Right lobe of liver (tissue), 6 donors: ENCODE data around the gene ERCC6L. TPM values are rescaled to one million over a fixed set of nuclear protein-coding genes. Genes with fewer than 3 reads are reported as not detected.

ENCODE experiments used
- ATAC-seq, 4 donors: fragments of 200-7000 bp; cut with Tn5 transposase; one replicate each; pipeline ENCODE4 v1.9.1; 2020; ENCODE audit warnings: mild to moderate bottlenecking in 4 of 4, moderate library complexity in 4 of 4
- DNase-seq, 3 donors: peaks; one replicate each; pipeline ENCODE4 v3.0.0-alpha.2; 2020
- H3K27ac ChIP-seq, 3 donors: fragments of 200-600 bp; one replicate each; pipeline ENCODE4 v1.8.0; 2022
- H3K27me3 ChIP-seq, 2 donors: fragments of 200-600 bp; one replicate each; pipeline ENCODE4 v1.8.0; 2022
- H3K36me3 ChIP-seq, 4 donors: fragments of 200-600 bp; sonication (generic) in 1 of 4; one replicate each; pipeline versions ENCODE4 v1.5.1 to v1.8.0; 2017 to 2022; ENCODE audit warnings: control low read depth in 1 of 4
- H3K4me1 ChIP-seq, 4 donors: fragments of 200-600 bp; sonication (generic) in 1 of 4; one replicate each; pipeline versions ENCODE4 v1.5.1 to v1.8.0; 2017 to 2022; ENCODE audit warnings: control low read depth in 1 of 4
- H3K4me3 ChIP-seq, 3 donors: fragments of 200-600 bp; one replicate each; pipeline ENCODE4 v1.8.0; 2022
- H3K9me3 ChIP-seq, 4 donors: fragments of 200-600 bp; sonication (generic) in 1 of 4; one replicate each; pipeline versions ENCODE4 v1.5.1 to v1.8.0; 2017 to 2022; ENCODE audit warnings: control low read depth in 1 of 4
- CTCF ChIP-seq, 4 donors: fragments of 200-600 bp in 3 of 4; fragments of 450-650 bp in 1 of 4; IDR thresholded peaks; one replicate each; pipeline versions ENCODE4 v1.5.1 to v1.8.0; 2016 to 2022; ENCODE audit warnings: antibody characterized with exemption in 4 of 4, mild to moderate bottlenecking in 2 of 4
- POLR2A ChIP-seq: fragments of 450-650 bp; IDR thresholded peaks from one replicate; pipeline ENCODE4 v1.6.1; 2017; ENCODE audit warnings: antibody characterized with exemption, mild to moderate bottlenecking
- WGBS: methylation state at CpG from one replicate; pipeline ENCODE4 v1.1.6; 2018; ENCODE audit warnings: low coverage, low lambda C conversion rate; ENCODE audit not compliant: insufficient coverage; ENCODE audit errors: missing lambda C conversion rate; 5-methylcytosine and 5-hydroxymethylcytosine counted together
- intact Hi-C, 2 donors: fragments of 100-400 bp; cut with DNase I; formaldehyde crosslinking; loops; one replicate each; pipeline versions ENCODE4 v1.11.2 to v1.14.1; 2022
- total RNA-seq, 6 experiments: library from RNA; depleted of rRNA in 2 of 6; stranded (reverse); fragments of >200 nt in 2 of 6; fragmentation: NEBNext Ultra II Directional in 3 of 6; extraction: Animal tissue kit (Norgen Biotek cat#: 25700) in 3 of 6; gene quantifications; one replicate each; pipeline versions ENCODE4 v1.1.0 to v1.2.4, GENCODE V29; 2016 to 2023
- donor health status: DM: no; HTN: yes; CAD: no.
- donor health status: DM: no; HTN: no; CAD: no.
- donor health status: DM: no; HTN: no; CAD: no.
- donor health status: DM: no; HTN: yes; CAD: no.
- donor health status: DM: no; HTN: yes; CAD: no.

Gene ERCC6L
- total RNA-seq, 6 experiments from 2014 or later = 0.09 to 0.62 (median 0.30) TPM; not detected in 2

- no peaks in the 10 kb centered on the region for H3K4me1 ChIP-seq
- ATAC-seq (no peak), DNase-seq (no peak)
- no peaks in the 10 kb centered on the region for H3K27me3 ChIP-seq
- 85% methylated on average over 3 of the region's 4 CpGs for WGBS
- no peak overlapping the region for H3K27ac ChIP-seq
- TF ChIP-seq CTCF (IDR thresholded peaks at IDR 0.05) = no peak
- no peak for TF ChIP-seq POLR2A
- intact Hi-C loops = no loop called here
- H3K4me3 ChIP-seq = no peak overlapping the region
- peaks cover 0 to 4% (median 0%) of the 10 kb centered on the region in 4 donors for H3K36me3 ChIP-seq
- H3K9me3 ChIP-seq = no peaks in the 10 kb centered on the region
Measured at GRCh38 chrX:72208126-72208800, 30.6 kb downstream of the ERCC6L start.

GRCh38 chrX:72207366-72207765 is 31.5 kb downstream of the ERCC6L start:
- no peak for TF ChIP-seq CTCF (IDR thresholded peaks at IDR 0.05)
- no peak for TF ChIP-seq POLR2A
- no peaks in the 10 kb centered on the region for H3K27me3 ChIP-seq
- ATAC-seq (no peak), DNase-seq (no peak)
- no peaks in the 10 kb centered on the region for H3K4me1 ChIP-seq
- H3K36me3 ChIP-seq = peaks cover 0 to 4% (median 2%) of the 10 kb centered on the region in 4 donors
- intact Hi-C loops = no loop called here
- H3K4me3 ChIP-seq = no peak overlapping the region
- no peak overlapping the region for H3K27ac ChIP-seq
- no peaks in the 10 kb centered on the region for H3K9me3 ChIP-seq
- 55% methylated on average over 4 of the region's 4 CpGs for WGBS

- intact Hi-C loops = no loop called here
- no peak for ATAC-seq
- no peak for DNase-seq
Measured at GRCh38 chrX:72205706-72206105, 33.1 kb downstream of the ERCC6L start.

GRCh38 chrX:72203421-72203820 is 35.4 kb downstream of the ERCC6L start:
- ATAC-seq = no peak
- intact Hi-C loops = no loop called here
- TF ChIP-seq CTCF (IDR thresholded peaks at IDR 0.05) (no peak), POLR2A (no peak)
- 50% methylated on average over 1 of the region's 6 CpGs for WGBS
- Histone ChIP-seq H3K9me3 (no peaks in the 10 kb centered on the region), H3K36me3 (peaks cover 0 to 5% (median 0%) of the 10 kb centered on the region in 4 donors), H3K27me3 (no peaks in the 10 kb centered on the region), H3K4me3 (no peak overlapping the region), H3K4me1 (no peaks in the 10 kb centered on the region), H3K27ac (no peak overlapping the region)
- no peak for DNase-seq

More at GRCh38 chrX:72205706-72206105, 33.1 kb downstream of the ERCC6L start:
- no peak for TF ChIP-seq CTCF (IDR thresholded peaks at IDR 0.05)
- TF ChIP-seq POLR2A = no peak
- no peak overlapping the region for H3K4me3 ChIP-seq
- 63% methylated on average over 2 of the region's 2 CpGs for WGBS
- no peaks in the 10 kb centered on the region for H3K4me1 ChIP-seq
- no peaks in the 10 kb centered on the region for H3K27me3 ChIP-seq
- H3K27ac ChIP-seq = no peak overlapping the region
- H3K36me3 ChIP-seq = peaks cover 0 to 3% (median 0%) of the 10 kb centered on the region in 4 donors
- no peaks in the 10 kb centered on the region for H3K9me3 ChIP-seq
